ENCODE results near the gene TRIP12. TPM values are rescaled to one million over a fixed set of nuclear protein-coding genes. Genes with fewer than 3 reads are reported as not detected.
"Not testable (repeated sequence)": the region's sequence is repeated elsewhere in the genome, so short reads cannot be mapped to it uniquely, and the experiment has no call there.

The TRIP12 gene
- total RNA-seq, 1 donor from 2014 or later = 209 TPM

GRCh38 chr2:229943770-229944449, 22.1 kb upstream of the TRIP12 start:
- Histone ChIP-seq H3K27ac (ENCODE audit: low read depth, low read length) (no peak overlapping the region), H3K4me3 (ENCODE audit: low read length in 3 of 3) (no peak overlapping the region), H3K9me3 (ENCODE audit: control insufficient read depth in 3 of 3, low read length in 3 of 3) (no peaks in the 10 kb centered on the region)

GRCh38 chr2:229943171-229943570, 21.4 kb upstream of the TRIP12 start:
- Histone ChIP-seq H3K36me3 (ENCODE audit: control insufficient read depth in 3 of 3, insufficient read depth in 3 of 3, low read length in 3 of 3) (no peaks in the 10 kb centered on the region), H3K27me3 (ENCODE audit: control insufficient read depth in 3 of 3, insufficient read depth in 3 of 3, low read length in 3 of 3) (no peaks in the 10 kb centered on the region), H3K4me3 (ENCODE audit: low read length in 3 of 3) (no peak overlapping the region), H3K9ac (ENCODE audit: low read depth in 1 of 3, low read length in 3 of 3) (no peak overlapping the region), H3K9me3 (ENCODE audit: control insufficient read depth in 3 of 3, low read length in 3 of 3) (no peaks in the 10 kb centered on the region), H3K27ac (ENCODE audit: low read depth, low read length) (no peak overlapping the region), H3K4me1 (ENCODE audit: control insufficient read depth in 3 of 3, insufficient read depth in 3 of 3, low read length in 3 of 3) (no peaks in the 10 kb centered on the region)

More at GRCh38 chr2:229943770-229944449, 22.1 kb upstream of the TRIP12 start:
- no peak overlapping the region for H3K9ac ChIP-seq (ENCODE audit: low read depth in 1 of 3, low read length in 3 of 3)
- H3K4me1 ChIP-seq (ENCODE audit: control insufficient read depth in 3 of 3, insufficient read depth in 3 of 3, low read length in 3 of 3) = no peaks in the 10 kb centered on the region
- H3K36me3 ChIP-seq (ENCODE audit: control insufficient read depth in 3 of 3, insufficient read depth in 3 of 3, low read length in 3 of 3) = no peaks in the 10 kb centered on the region
- no peaks in the 10 kb centered on the region for H3K27me3 ChIP-seq (ENCODE audit: control insufficient read depth in 3 of 3, insufficient read depth in 3 of 3, low read length in 3 of 3)

DNA sequence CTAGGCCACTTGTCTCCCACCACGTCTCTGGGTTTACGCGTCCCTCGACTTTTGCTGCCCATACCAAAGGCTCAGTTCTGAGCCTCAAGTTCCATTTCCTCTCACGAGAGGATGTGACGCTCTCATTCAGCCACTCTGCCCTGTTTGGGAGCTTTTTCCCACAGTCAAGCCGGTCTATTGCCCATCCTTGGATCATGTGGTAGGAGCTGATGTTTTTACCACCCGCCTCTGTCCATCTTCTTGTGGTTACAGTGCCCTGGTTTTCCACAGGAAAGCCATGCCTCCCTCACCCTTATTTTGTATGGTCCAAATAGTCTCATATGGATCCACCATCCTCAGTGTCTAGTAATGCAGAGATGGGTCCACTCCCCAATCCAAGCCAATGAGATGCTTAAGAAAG, 20.9 kb upstream of the TRIP12 start:
- Histone ChIP-seq H3K27me3 (ENCODE audit: control insufficient read depth in 3 of 3, insufficient read depth in 3 of 3, low read length in 3 of 3) (no peaks in the 10 kb centered on the region), H3K9ac (ENCODE audit: low read depth in 1 of 3, low read length in 3 of 3) (no peak overlapping the region), H3K4me1 (ENCODE audit: control insufficient read depth in 3 of 3, insufficient read depth in 3 of 3, low read length in 3 of 3) (no peaks in the 10 kb centered on the region), H3K36me3 (ENCODE audit: control insufficient read depth in 3 of 3, insufficient read depth in 3 of 3, low read length in 3 of 3) (no peaks in the 10 kb centered on the region), H3K4me3 (ENCODE audit: low read length in 3 of 3) (no peak overlapping the region), H3K27ac (ENCODE audit: low read depth, low read length) (no peak overlapping the region), H3K9me3 (ENCODE audit: control insufficient read depth in 3 of 3, low read length in 3 of 3) (no peaks in the 10 kb centered on the region)

- no peak overlapping the region for H3K9ac ChIP-seq (ENCODE audit: low read depth in 1 of 3, low read length in 3 of 3)
- H3K27ac ChIP-seq (ENCODE audit: low read depth, low read length) = no peak overlapping the region
- peaks cover 0 to 2% (median 0%) of the 10 kb centered on the region in 3 donors for H3K36me3 ChIP-seq (ENCODE audit: control insufficient read depth in 3 of 3, insufficient read depth in 3 of 3, low read length in 3 of 3)
- H3K4me1 ChIP-seq (ENCODE audit: control insufficient read depth in 3 of 3, insufficient read depth in 3 of 3, low read length in 3 of 3) = no peaks in the 10 kb centered on the region
- H3K27me3 ChIP-seq (ENCODE audit: control insufficient read depth in 3 of 3, insufficient read depth in 3 of 3, low read length in 3 of 3) = no peaks in the 10 kb centered on the region
- no peaks in the 10 kb centered on the region for H3K9me3 ChIP-seq (ENCODE audit: control insufficient read depth in 3 of 3, low read length in 3 of 3)
- H3K4me3 ChIP-seq (ENCODE audit: low read length in 3 of 3) = no peak overlapping the region
Observed at GRCh38 chr2:229937537-229937936, 15.7 kb upstream of the TRIP12 start.

GRCh38 chr2:229931241-229931640, 9.4 kb upstream of the TRIP12 start:
- Histone ChIP-seq H3K4me3 (ENCODE audit: low read length in 3 of 3) (no peak overlapping the region), H3K27me3 (ENCODE audit: control insufficient read depth in 3 of 3, insufficient read depth in 3 of 3, low read length in 3 of 3) (no peaks in the 10 kb centered on the region), H3K27ac (ENCODE audit: low read depth, low read length) (no peak overlapping the region), H3K9me3 (ENCODE audit: control insufficient read depth in 3 of 3, low read length in 3 of 3) (no peaks in the 10 kb centered on the region), H3K4me1 (ENCODE audit: control insufficient read depth in 3 of 3, insufficient read depth in 3 of 3, low read length in 3 of 3) (no peaks in the 10 kb centered on the region), H3K9ac (ENCODE audit: low read depth in 1 of 3, low read length in 3 of 3) (no peak overlapping the region), H3K36me3 (ENCODE audit: control insufficient read depth in 3 of 3, insufficient read depth in 3 of 3, low read length in 3 of 3) (peaks cover 0 to 2% (median 0%) of the 10 kb centered on the region in 3 donors)

- Histone ChIP-seq H3K9me3 (ENCODE audit: control insufficient read depth in 3 of 3, low read length in 3 of 3) (no peaks in the 10 kb centered on the region), H3K36me3 (ENCODE audit: control insufficient read depth in 3 of 3, insufficient read depth in 3 of 3, low read length in 3 of 3) (peaks cover 0 to 2% (median 0%) of the 10 kb centered on the region in 3 donors), H3K27me3 (ENCODE audit: control insufficient read depth in 3 of 3, insufficient read depth in 3 of 3, low read length in 3 of 3) (no peaks in the 10 kb centered on the region), H3K4me3 (ENCODE audit: low read length in 3 of 3) (no peak overlapping the region), H3K4me1 (ENCODE audit: control insufficient read depth in 3 of 3, insufficient read depth in 3 of 3, low read length in 3 of 3) (no peaks in the 10 kb centered on the region), H3K9ac (ENCODE audit: low read depth in 1 of 3, low read length in 3 of 3) (no peak overlapping the region), H3K27ac (ENCODE audit: low read depth, low read length) (no peak overlapping the region)
Observed at GRCh38 chr2:229930656-229931055, 8.8 kb upstream of the TRIP12 start.

- Histone ChIP-seq H3K27me3 (ENCODE audit: control insufficient read depth in 3 of 3, insufficient read depth in 3 of 3, low read length in 3 of 3) (no peaks in the 10 kb centered on the region), H3K36me3 (ENCODE audit: control insufficient read depth in 3 of 3, insufficient read depth in 3 of 3, low read length in 3 of 3) (no peaks in the 10 kb centered on the region), H3K4me1 (ENCODE audit: control insufficient read depth in 3 of 3, insufficient read depth in 3 of 3, low read length in 3 of 3) (peaks cover 4 to 5% (median 5%) of the 10 kb centered on the region in 3 donors), H3K9me3 (ENCODE audit: control insufficient read depth in 3 of 3, low read length in 3 of 3) (no peaks in the 10 kb centered on the region), H3K9ac (ENCODE audit: low read depth in 1 of 3, low read length in 3 of 3) (no peak overlapping the region), H3K27ac (ENCODE audit: low read depth, low read length) (no peak overlapping the region), H3K4me3 (ENCODE audit: low read length in 3 of 3) (no peak overlapping the region)
Observed at GRCh38 chr2:229927817-229928321, 6.1 kb upstream of the TRIP12 start.

DNA sequence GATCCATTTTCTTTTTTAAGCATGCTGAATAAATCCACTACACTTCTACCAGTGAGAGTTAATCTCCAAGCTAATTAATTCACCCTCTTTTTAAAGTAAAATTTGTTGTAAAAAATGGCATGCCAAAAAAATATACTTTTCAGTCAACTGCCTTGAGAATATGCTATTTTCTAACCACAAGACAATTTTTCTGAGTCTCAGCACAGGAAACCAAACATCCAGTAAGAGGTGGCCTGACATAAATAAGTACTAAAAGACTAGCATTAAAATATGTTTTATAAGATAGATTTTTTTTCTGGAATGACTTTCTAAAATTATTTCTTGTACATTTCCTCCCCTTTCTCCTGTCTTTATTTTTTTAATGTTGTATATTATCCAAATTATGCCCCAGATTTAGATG, 3.4 kb upstream of the TRIP12 start:
- H3K4me1 ChIP-seq (ENCODE audit: control insufficient read depth in 3 of 3, insufficient read depth in 3 of 3, low read length in 3 of 3) = peaks cover 9 to 13% (median 12%) of the 10 kb centered on the region in 3 donors
- H3K4me3 ChIP-seq (ENCODE audit: low read length in 3 of 3) = no peak overlapping the region
- no peaks in the 10 kb centered on the region for H3K27me3 ChIP-seq (ENCODE audit: control insufficient read depth in 3 of 3, insufficient read depth in 3 of 3, low read length in 3 of 3)
- H3K9ac ChIP-seq (ENCODE audit: low read depth in 1 of 3, low read length in 3 of 3) = no peak overlapping the region
- H3K27ac ChIP-seq (ENCODE audit: low read depth, low read length) = no peak overlapping the region
- H3K36me3 ChIP-seq (ENCODE audit: control insufficient read depth in 3 of 3, insufficient read depth in 3 of 3, low read length in 3 of 3) = no peaks in the 10 kb centered on the region
- H3K9me3 ChIP-seq (ENCODE audit: control insufficient read depth in 3 of 3, low read length in 3 of 3) = no peaks in the 10 kb centered on the region

GRCh38 chr2:229924541-229924940, 2.7 kb upstream of the TRIP12 start:
- H3K27ac ChIP-seq (ENCODE audit: low read depth, low read length); H3K9me3 ChIP-seq (ENCODE audit: control insufficient read depth in 3 of 3, low read length in 3 of 3); H3K4me3 ChIP-seq (ENCODE audit: low read length in 3 of 3); H3K9ac ChIP-seq (ENCODE audit: low read depth in 1 of 3, low read length in 3 of 3); H3K27me3 ChIP-seq (ENCODE audit: control insufficient read depth in 3 of 3, insufficient read depth in 3 of 3, low read length in 3 of 3); H3K36me3 ChIP-seq (ENCODE audit: control insufficient read depth in 3 of 3, insufficient read depth in 3 of 3, low read length in 3 of 3): not testable (repeated sequence)
- peaks cover 13 to 19% (median 18%) of the 10 kb centered on the region in 3 donors for H3K4me1 ChIP-seq (ENCODE audit: control insufficient read depth in 3 of 3, insufficient read depth in 3 of 3, low read length in 3 of 3)

- H3K9me3 ChIP-seq (ENCODE audit: control insufficient read depth in 3 of 3, low read length in 3 of 3) = no peaks in the 10 kb centered on the region
- peak within 1 kb of the TSS; percentile 98 for H3K27ac ChIP-seq (ENCODE audit: low read depth, low read length)
- H3K4me1 ChIP-seq (ENCODE audit: control insufficient read depth in 3 of 3, insufficient read depth in 3 of 3, low read length in 3 of 3) = peaks cover 13 to 20% (median 18%) of the 10 kb centered on the region in 3 donors
- H3K36me3 ChIP-seq (ENCODE audit: control insufficient read depth in 3 of 3, insufficient read depth in 3 of 3, low read length in 3 of 3) = peaks cover 0 to 3% (median 0%) of the 10 kb centered on the region in 3 donors
- H3K27me3 ChIP-seq (ENCODE audit: control insufficient read depth in 3 of 3, insufficient read depth in 3 of 3, low read length in 3 of 3) = no peaks in the 10 kb centered on the region
- H3K4me3 ChIP-seq (ENCODE audit: low read length in 3 of 3) = peak within 1 kb of the TSS; percentile 93 to 94 (median 94)
- peak within 1 kb of the TSS; percentile 93 to 96 (median 95) for H3K9ac ChIP-seq (ENCODE audit: low read depth in 1 of 3, low read length in 3 of 3)
Observed at GRCh38 chr2:229922449-229923386, 909 bp upstream of the TRIP12 start, which contains the start of gene FBXO36. Gene FBXO36, plus strand, starts transcription at chr2:229922503. Its CDS starts 11 bp downstream, at chr2:229922514.
